ENCODE data around the gene CCDC80.
"Not testable (repeated sequence)": the region's sequence is repeated elsewhere in the genome, so short reads cannot be mapped to it uniquely, and the experiment has no call there.

Gene CCDC80

GRCh38 chr3:112640930-112641801 is at the start of gene CCDC80:
Gene CCDC80 (minus strand): TSS chr3:112641143. CDS start chr3:112639905, 1,238 bp downstream.
- no peak for DNase-seq

- no peak for DNase-seq
Observed at GRCh38 chr3:112689989-112690388, 49.0 kb upstream of the CCDC80 start.

- no peak for DNase-seq
Observed at GRCh38 chr3:112689385-112689784, 48.4 kb upstream of the CCDC80 start.

GRCh38 chr3:112688819-112689218 is 47.9 kb upstream of the CCDC80 start:
- no peak for DNase-seq

GRCh38 chr3:112688085-112688769 is 47.3 kb upstream of the CCDC80 start:
- DNase-seq: no peak

GRCh38 chr3:112687616-112688015 is 46.7 kb upstream of the CCDC80 start:
- no peak for DNase-seq

GRCh38 chr3:112687211-112687610 is 46.3 kb upstream of the CCDC80 start:
- DNase-seq: no peak

GRCh38 chr3:112685956-112686799 is 45.2 kb upstream of the CCDC80 start:
- DNase-seq: no peak

GRCh38 chr3:112685420-112685819 is 44.5 kb upstream of the CCDC80 start:
- no peak for DNase-seq

- no peak for DNase-seq
Observed at GRCh38 chr3:112682361-112682760, 41.4 kb upstream of the CCDC80 start.

- DNase-seq: no peak
Observed at GRCh38 chr3:112681822-112682325, 40.9 kb upstream of the CCDC80 start.

GRCh38 chr3:112676659-112677234 is 35.8 kb upstream of the CCDC80 start:
- peak; percentile 70 for DNase-seq

- no peak for DNase-seq
Observed at GRCh38 chr3:112675943-112676535, 35.1 kb upstream of the CCDC80 start.

- DNase-seq: no peak
Observed at GRCh38 chr3:112675349-112675748, 34.4 kb upstream of the CCDC80 start.

- no peak for DNase-seq
Observed at GRCh38 chr3:112672716-112673541, 32.0 kb upstream of the CCDC80 start.

GRCh38 chr3:112671930-112672715 is 31.2 kb upstream of the CCDC80 start:
- no peak for DNase-seq

- DNase-seq: no peak
Observed at GRCh38 chr3:112670824-112671223, 29.9 kb upstream of the CCDC80 start.

- DNase-seq: no peak
Observed at GRCh38 chr3:112667599-112667998, 26.7 kb upstream of the CCDC80 start.

- DNase-seq: not testable (repeated sequence)
Observed at GRCh38 chr3:112665009-112665408, 24.1 kb upstream of the CCDC80 start.

GRCh38 chr3:112656043-112656442 is 15.1 kb upstream of the CCDC80 start:
- DNase-seq: no peak

Data from hematopoietic multipotent progenitor cell treated with erythropoietin and hydrocortisone succinate and interleukin-3 and kit ligand, for 6 days (in vitro differentiated cells).